DMS79 treated with DMSO at 0.1 percent for 48 hours (cell line): Measurements from ENCODE around the gene RNF25.

Experiments used
- DNase-seq: peaks from one replicate; lab custom pipeline; 2025; lab: John Stamatoyannopoulos, UW

The RNF25 gene

GRCh38 chr2:218622606-218623365, 49.0 kb downstream of the RNF25 start:
- peak; percentile 20 for DNase-seq

GRCh38 chr2:218621007-218621406, 50.8 kb downstream of the RNF25 start:
- no peak for DNase-seq

GRCh38 chr2:218618102-218618860, 53.5 kb downstream of the RNF25 start:
- no peak for DNase-seq

- DNase-seq = no peak
Measured at GRCh38 chr2:218615868-218616315, 55.9 kb downstream of the RNF25 start.
